ENCODE results near the gene LRRC57. TPM values are rescaled to one million over a fixed set of nuclear protein-coding genes. Genes with fewer than 3 reads are reported as not detected.

LRRC57 gene
- polyA plus RNA-seq, 3 donors = 7.8 to 17.4 (median 11.2) TPM

- H2AFZ ChIP-seq (ENCODE audit: insufficient read depth, low read depth, low read length, poor library complexity, severe bottlenecking) = peak overlapping the region; percentile 82
- peak; percentile 46 to 58 (median 51) for DNase-seq
- Mint-ChIP-seq H3K27me3 (ENCODE audit: low read depth in 3 of 3) (peaks cover 0 to 3% (median 0%) of the 10 kb centered on the region in 3 donors), H3K9me3 (peaks cover 0 to 2% (median 0%) of the 10 kb centered on the region in 7 donors), H3K36me3 (peaks cover 4 to 15% of the 10 kb centered on the region in 2 donors), H3K4me1 (peaks cover 59% of the 10 kb centered on the region), H3K27ac (peak overlapping the region; percentile 93 to 99 (median 96)), H3K4me3 (peak overlapping the region; percentile 98 to 99)
- peak overlapping the region; percentile 95 for H3K4me2 ChIP-seq (replicated peaks; ENCODE audit: extremely low read depth, low read length, poor library complexity, severe bottlenecking)
- H3K4me3 ChIP-seq (replicated peaks in 1 of 3; ENCODE audit: low read depth in 2 of 3, low read length in 3 of 3) = peak overlapping the region; percentile 59 to 99 (median 82)
- H4K20me1 ChIP-seq (ENCODE audit: insufficient read depth, low read length) = no peaks in the 10 kb centered on the region
- peak overlapping the region; percentile 82 for H3K9ac ChIP-seq (ENCODE audit: insufficient read depth, low read length, poor library complexity, severe bottlenecking)
- H3K36me3 ChIP-seq (replicated peaks in 1 of 2; ENCODE audit: control insufficient read depth in 1 of 2, insufficient read depth in 2 of 2, low read length in 2 of 2) = peaks cover 0 to 3% of the 10 kb centered on the region in 2 donors
- TF ChIP-seq CTCF (IDR thresholded peaks at IDR 0.05) = no peak
- peak overlapping the region; percentile 86 to 95 for H3K27ac ChIP-seq (ENCODE audit: low read depth in 1 of 2, low read length in 2 of 2)
- intact Hi-C loops (cut with micrococcal nuclease) = loop anchor here (2.0 kb wide), 1 partner anchor 54 kb away; the partner anchor contains the start of gene SNAP23 (in 2 of the 2)
- peaks cover 79% of the 10 kb centered on the region for H3K79me2 ChIP-seq (ENCODE audit: insufficient read depth, low read length)
- no peaks in the 10 kb centered on the region for H3K9me3 ChIP-seq (replicated peaks in 1 of 2; ENCODE audit: control insufficient read depth in 1 of 2, insufficient read depth in 1 of 2, low read length in 2 of 2)
- H3K27me3 ChIP-seq (ENCODE audit: control insufficient read depth in 2 of 2, insufficient read depth in 2 of 2, low read length in 2 of 2) = no peaks in the 10 kb centered on the region
- 0% methylated on average over 5 of the region's 15 CpGs for WGBS (ENCODE audit: insufficient coverage)
- H3K4me1 ChIP-seq (ENCODE audit: control insufficient read depth in 1 of 2, insufficient read depth in 2 of 2, low read length in 2 of 2) = peaks cover 40 to 65% of the 10 kb centered on the region in 2 donors
Measured at GRCh38 chr15:42549032-42549491, 469 bp upstream of the LRRC57 start.

- Histone ChIP-seq H3K4me3 (replicated peaks in 1 of 3; ENCODE audit: low read depth in 2 of 3, low read length in 3 of 3) (peak overlapping the region; percentile 59 to 99 (median 82)), H3K9ac (ENCODE audit: insufficient read depth, low read length, poor library complexity, severe bottlenecking) (peak overlapping the region; percentile 82), H3K36me3 (replicated peaks in 1 of 2; ENCODE audit: control insufficient read depth in 1 of 2, insufficient read depth in 2 of 2, low read length in 2 of 2) (peaks cover 10 to 13% of the 10 kb centered on the region in 2 donors), H4K20me1 (ENCODE audit: insufficient read depth, low read length) (no peaks in the 10 kb centered on the region), H3K79me2 (ENCODE audit: insufficient read depth, low read length) (peaks cover 68% of the 10 kb centered on the region), H3K9me3 (replicated peaks in 1 of 2; ENCODE audit: control insufficient read depth in 1 of 2, insufficient read depth in 1 of 2, low read length in 2 of 2) (no peaks in the 10 kb centered on the region), H3K4me1 (ENCODE audit: control insufficient read depth in 1 of 2, insufficient read depth in 2 of 2, low read length in 2 of 2) (peaks cover 40 to 54% of the 10 kb centered on the region in 2 donors), H3K27ac (ENCODE audit: low read depth in 1 of 2, low read length in 2 of 2) (peak overlapping the region; percentile 86 to 95), H3K27me3 (ENCODE audit: control insufficient read depth in 2 of 2, insufficient read depth in 2 of 2, low read length in 2 of 2) (no peaks in the 10 kb centered on the region), H2AFZ (ENCODE audit: insufficient read depth, low read depth, low read length, poor library complexity, severe bottlenecking) (peak overlapping the region; percentile 82), H3K4me2 (replicated peaks; ENCODE audit: extremely low read depth, low read length, poor library complexity, severe bottlenecking) (peak overlapping the region; percentile 95)
- peaks cover 0 to 2% (median 0%) of the 10 kb centered on the region in 7 donors for H3K9me3 Mint-ChIP-seq
- intact Hi-C loops (cut with micrococcal nuclease) = loop anchor here (2.0 kb wide), 1 partner anchor 53 kb away; the partner anchor contains the start of gene SNAP23 (in 2 of the 2)
- peaks cover 50% of the 10 kb centered on the region for H3K4me1 Mint-ChIP-seq
- peak overlapping the region; percentile 93 to 99 (median 96) for H3K27ac Mint-ChIP-seq
- H3K4me3 Mint-ChIP-seq = peak overlapping the region; percentile 98 to 99
- 0% methylated on average over 6 of the region's 9 CpGs for WGBS (ENCODE audit: insufficient coverage)
- peaks cover 10 to 25% of the 10 kb centered on the region in 2 donors for H3K36me3 Mint-ChIP-seq
- DNase-seq = no peak
- peaks cover 0 to 3% (median 0%) of the 10 kb centered on the region in 3 donors for H3K27me3 Mint-ChIP-seq (ENCODE audit: low read depth in 3 of 3)
- TF ChIP-seq CTCF (IDR thresholded peaks at IDR 0.05) = no peak
Measured at GRCh38 chr15:42547918-42548248, 710 bp downstream of the LRRC57 start.
